HepG2 (cell line): ENCODE results near the gene ARFGEF3. TPM values are rescaled to one million over a fixed set of nuclear protein-coding genes. Genes with fewer than 3 reads are reported as not detected.

Experiments used
- CENPT ChIP-seq: sonication (generic); formaldehyde crosslinking; IDR thresholded peaks from 2 replicates; pipeline ENCODE4 v1.8.0; 2022; ENCODE audit warnings: low read depth, mild to moderate bottlenecking, moderate library complexity, missing genetic modification reagents
- HDAC1 ChIP-seq: sonication (generic); formaldehyde crosslinking; IDR thresholded peaks from 2 replicates; pipeline ENCODE4 v1.5.1; 2020; ENCODE audit warnings: mild to moderate bottlenecking, missing genetic modification reagents
- MEIS2 ChIP-seq: sonication (generic); formaldehyde crosslinking; IDR thresholded peaks from 2 replicates; pipeline ENCODE4 v1.9.0; 2021; ENCODE audit warnings: mild to moderate bottlenecking, missing genetic modification reagents
- PATZ1 ChIP-seq: sonication (generic); formaldehyde crosslinking; IDR thresholded peaks from 2 replicates; pipeline ENCODE4 v1.4.0; 2020; ENCODE audit warnings: missing genetic modification reagents
- PPARG ChIP-seq: conservative IDR thresholded peaks from 2 replicates; pipeline ENCODE4 v1.6.1; 2016; ENCODE audit warnings: missing biosample characterization, missing genetic modification reagents
- RFX3 ChIP-seq: IDR thresholded peaks from 2 replicates; pipeline ENCODE4 v1.6.1; 2016; ENCODE audit warnings: missing biosample characterization, missing genetic modification reagents
- TFAP4 ChIP-seq: sonication (generic); IDR thresholded peaks from 2 replicates; pipeline ENCODE4 v1.6.1; 2016; ENCODE audit warnings: low read depth, borderline replicate concordance
- THAP8 ChIP-seq: sonication (generic); formaldehyde crosslinking; IDR thresholded peaks from 2 replicates; pipeline ENCODE4 v1.5.1; 2020; ENCODE audit warnings: missing genetic modification reagents, mild to moderate bottlenecking, borderline replicate concordance
- XBP1 ChIP-seq: sonication (generic); formaldehyde crosslinking; IDR thresholded peaks from 2 replicates; pipeline ENCODE4 v1.5.0; 2020; ENCODE audit warnings: missing genetic modification reagents
- ZBTB20 ChIP-seq: sonication (generic); formaldehyde crosslinking; IDR thresholded peaks from 2 replicates; pipeline ENCODE4 v1.8.1; 2023; ENCODE audit warnings: missing genetic modification reagents, low read depth, mild to moderate bottlenecking, borderline replicate concordance
- ZBTB38 ChIP-seq: sonication (generic); formaldehyde crosslinking; IDR thresholded peaks from 2 replicates; pipeline ENCODE4 v1.5.1; 2020; ENCODE audit warnings: mild to moderate bottlenecking, missing genetic modification reagents
- ZBTB39 ChIP-seq: sonication (generic); formaldehyde crosslinking; IDR thresholded peaks from 2 replicates; pipeline ENCODE4 v1.5.0; 2020; ENCODE audit warnings: missing genetic modification reagents
- ZMYM2 ChIP-seq: sonication (generic); formaldehyde crosslinking; IDR thresholded peaks from 2 replicates; pipeline ENCODE4 v1.8.0; 2022; ENCODE audit warnings: mild to moderate bottlenecking, missing genetic modification reagents
- ZNF12 ChIP-seq: sonication (generic); formaldehyde crosslinking; IDR thresholded peaks from 2 replicates; pipeline ENCODE4 v1.5.0; 2020; ENCODE audit warnings: missing genetic modification reagents
- ZNF136 ChIP-seq: sonication (generic); formaldehyde crosslinking; IDR thresholded peaks from 2 replicates; pipeline ENCODE4 v1.8.1; 2022; ENCODE audit warnings: low read depth, mild to moderate bottlenecking, moderate library complexity, missing genetic modification reagents
- ZNF317 ChIP-seq: sonication (generic); formaldehyde crosslinking; IDR thresholded peaks from 2 replicates; pipeline ENCODE4 v1.5.0; 2020; ENCODE audit warnings: mild to moderate bottlenecking, missing genetic modification reagents
- ZNF354B ChIP-seq: sonication (generic); formaldehyde crosslinking; IDR thresholded peaks from 2 replicates; pipeline ENCODE4 v1.8.0; 2022; ENCODE audit warnings: mild to moderate bottlenecking, missing genetic modification reagents
- ZNF512B ChIP-seq: sonication (generic); formaldehyde crosslinking; IDR thresholded peaks from 2 replicates; pipeline ENCODE4 v1.5.1; 2020; ENCODE audit warnings: missing genetic modification reagents, mild to moderate bottlenecking, borderline replicate concordance
- ZNF615 ChIP-seq: sonication (generic); formaldehyde crosslinking; IDR thresholded peaks from 2 replicates; pipeline ENCODE4 v1.5.0; 2020; ENCODE audit warnings: mild to moderate bottlenecking, missing genetic modification reagents, borderline replicate concordance
- ZNF792 ChIP-seq: IDR thresholded peaks from 2 replicates; pipeline ENCODE4 v1.6.1; 2016
- polyA plus RNA-seq, 8 experiments: library from polyadenylated mRNA; depleted of rRNA in 3 of 8; stranded (reverse) in 7 of 8; unstranded in 1 of 8; fragments of >200 nt; fragmentation: Illumina TruSeq in 4 of 8; extraction: Trizol in 4 of 8; gene quantifications; 2 replicates each; pipeline versions ENCODE4 v1.2.1 to v1.2.3, GENCODE V29; 2011 to 2016; ENCODE audit warnings: low read depth in 4 of 8, missing spikeins in 1 of 8, mixed read lengths in 1 of 8; ENCODE audit not compliant: insufficient read depth in 1 of 8
- total RNA-seq, 5 experiments: library from RNA; depleted of rRNA; stranded (reverse); fragments of >200 nt; fragmentation: Illumina TruSeq; extraction: Trizol; gene quantifications; 2 replicates each; pipeline ENCODE4 v1.2.3, GENCODE V29; 2016; ENCODE audit warnings: low read depth in 1 of 5

ARFGEF3 gene
- total and polyA plus RNA-seq, 2 of the 13 experiments (the other 11 are each of a cell fraction or from before 2014, with no cell fraction given) = 0.60 to 2.6 TPM

GRCh38 chr6:138222901-138223546 is 61.3 kb downstream of the ARFGEF3 start (continued):
- peak; percentile 71; the same call in 1 of the 2 replicates for TF ChIP-seq ZBTB39
- no peak for TF ChIP-seq RFX3
- TF ChIP-seq ZNF615 (CRISPR knock-in tag) = no peak
- peak; percentile 70 for TF ChIP-seq PATZ1 (CRISPR knock-in tag)
- peak; percentile 87; the same call in 1 of the 2 replicates for TF ChIP-seq ZNF792
- TF ChIP-seq ZNF12 (CRISPR knock-in tag) = peak; percentile 83; the same call in 1 of the 2 replicates
- peak; percentile 86 for TF ChIP-seq PPARG (CRISPR knock-in tag)
- TF ChIP-seq CENPT = no peak
- TF ChIP-seq HDAC1 = peak; percentile 78
- TF ChIP-seq ZBTB20 (CRISPR knock-in tag) = peak; percentile 92; the same call in 1 of the 2 replicates
- peak; percentile 92 for TF ChIP-seq ZMYM2 (CRISPR knock-in tag)
- TF ChIP-seq ZNF354B (CRISPR knock-in tag) = 0 out of 2 replicates have a peak, but pooled peaks have one; percentile 15
- no peak for TF ChIP-seq ZNF512B (CRISPR knock-in tag)
- TF ChIP-seq XBP1 = no peak
- TF ChIP-seq MEIS2 (CRISPR knock-in tag) = peak; percentile 77
- TF ChIP-seq ZBTB38 (CRISPR knock-in tag) = no peak
- no peak for TF ChIP-seq THAP8 (CRISPR knock-in tag)
- peak; percentile 91 for TF ChIP-seq ZNF317
- peak; percentile 16; the same call in 1 of the 2 replicates for TF ChIP-seq TFAP4
- peak; percentile 82; the same call in 1 of the 2 replicates for TF ChIP-seq ZNF136 (CRISPR knock-in tag)
